Measurements from ENCODE around the gene ARL4C. TPM values are rescaled to one million over a fixed set of nuclear protein-coding genes. Genes with fewer than 3 reads are reported as not detected.

Gene ARL4C
- total and polyA plus RNA-seq, 5 donors, result 1.2 to 5.8 (median 3.5) TPM

GRCh38 chr2:234488913-234489451 is 7.9 kb downstream of the ARL4C start:
- ATAC-seq (peak in 1 of 2 donors; percentile 36), DNase-seq (no peak)
- Histone ChIP-seq H3K9me3 (ENCODE audit: control insufficient read depth, low read length) (no peaks in the 10 kb centered on the region), H3K27me3 (ENCODE audit: control insufficient read depth, insufficient read depth) (no peaks in the 10 kb centered on the region), H3K27ac (ENCODE audit: low read length) (no peak overlapping the region), H3K4me1 (ENCODE audit: control insufficient read depth, insufficient read depth, low read length) (no peaks in the 10 kb centered on the region), H3K4me3 (ENCODE audit: low read length) (no peak overlapping the region)
- WGBS, result 40% methylated on average over 8 of the region's 8 CpGs
- intact Hi-C loops (cut with DNase I), result no loop called here

GRCh38 chr2:234488486-234488885 is 8.4 kb downstream of the ARL4C start:
- H3K4me1 ChIP-seq (ENCODE audit: control insufficient read depth, insufficient read depth, low read length), result no peaks in the 10 kb centered on the region
- no peak overlapping the region for H3K27ac ChIP-seq (ENCODE audit: low read length)
- no peak for ATAC-seq
- intact Hi-C loops (cut with DNase I), result no loop called here
- 58% methylated on average over 1 of the region's 1 CpG for WGBS
- no peak for DNase-seq
- H3K27me3 ChIP-seq (ENCODE audit: control insufficient read depth, insufficient read depth), result no peaks in the 10 kb centered on the region
- H3K9me3 ChIP-seq (ENCODE audit: control insufficient read depth, low read length), result no peaks in the 10 kb centered on the region
- no peak overlapping the region for H3K4me3 ChIP-seq (ENCODE audit: low read length)

DNA sequence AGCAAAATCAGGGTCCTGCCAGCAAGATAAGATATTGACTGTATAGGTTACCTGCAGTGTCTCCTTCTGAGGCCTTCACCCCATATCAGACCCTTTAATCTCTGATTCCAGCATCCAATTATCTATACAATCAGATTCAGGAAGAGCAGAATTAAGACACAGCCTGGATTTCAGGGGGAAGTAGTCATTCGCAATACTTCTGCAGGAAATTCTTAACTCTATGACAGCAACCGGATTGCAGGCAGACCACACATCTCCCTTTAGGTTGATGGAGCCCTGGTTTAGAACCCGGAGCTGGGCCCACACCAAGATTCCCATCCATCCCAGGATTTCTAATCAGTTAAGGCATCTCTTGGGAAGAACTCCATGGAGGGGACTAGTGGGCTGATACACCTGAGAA is 9.5 kb downstream of the ARL4C start:
- Histone ChIP-seq H3K4me3 (ENCODE audit: low read length) (no peak overlapping the region), H3K4me1 (ENCODE audit: control insufficient read depth, insufficient read depth, low read length) (no peaks in the 10 kb centered on the region), H3K27me3 (ENCODE audit: control insufficient read depth, insufficient read depth) (no peaks in the 10 kb centered on the region), H3K27ac (ENCODE audit: low read length) (no peak overlapping the region), H3K9me3 (ENCODE audit: control insufficient read depth, low read length) (no peaks in the 10 kb centered on the region)
- ATAC-seq, result no peak
- intact Hi-C loops (cut with DNase I), result no loop called here
- 84% methylated on average over 3 of the region's 3 CpGs for WGBS
- DNase-seq, result no peak

- H3K27me3 ChIP-seq (ENCODE audit: control insufficient read depth, insufficient read depth), result no peaks in the 10 kb centered on the region
- H3K9me3 ChIP-seq (ENCODE audit: control insufficient read depth, low read length), result no peaks in the 10 kb centered on the region
- peak in 1 of 3 donors; percentile 56 for DNase-seq
- H3K4me1 ChIP-seq (ENCODE audit: control insufficient read depth, insufficient read depth, low read length), result no peaks in the 10 kb centered on the region
- WGBS, result 75% methylated on average over 9 of the region's 9 CpGs
- peak in 1 of 2 donors; percentile 24 for ATAC-seq
- H3K27ac ChIP-seq (ENCODE audit: low read length), result no peak overlapping the region
- intact Hi-C loops (cut with DNase I), result no loop called here
- H3K4me3 ChIP-seq (ENCODE audit: low read length), result no peak overlapping the region
Observed at GRCh38 chr2:234483568-234484251, 13.2 kb downstream of the ARL4C start.

DNA sequence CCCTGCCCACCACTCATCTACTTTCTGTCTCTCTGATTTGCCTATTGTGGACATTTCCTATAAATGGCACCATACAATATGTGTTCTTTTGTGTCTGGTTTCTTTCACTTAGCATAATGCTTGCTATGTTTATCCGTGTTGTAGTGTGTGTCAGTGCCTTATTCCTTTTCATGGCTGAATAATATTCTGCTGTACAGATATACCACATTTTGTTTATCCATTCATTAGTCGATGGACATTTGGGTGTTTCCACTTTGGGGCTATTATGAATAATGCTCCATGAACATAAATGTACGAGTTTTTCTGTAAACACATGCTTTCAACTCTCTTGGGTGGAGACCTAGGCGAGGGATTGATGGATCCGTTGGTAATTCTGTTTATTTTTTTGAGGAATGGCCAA is 15.6 kb downstream of the ARL4C start:
- ATAC-seq (no peak), DNase-seq (no peak)
- WGBS, result 90% methylated on average over 5 of the region's 5 CpGs
- intact Hi-C loops (cut with DNase I), result no loop called here
- H3K27ac ChIP-seq (ENCODE audit: low read length), result no peak overlapping the region
- H3K4me1 ChIP-seq (ENCODE audit: control insufficient read depth, insufficient read depth, low read length), result no peaks in the 10 kb centered on the region
- H3K9me3 ChIP-seq (ENCODE audit: control insufficient read depth, low read length), result no peaks in the 10 kb centered on the region
- H3K27me3 ChIP-seq (ENCODE audit: control insufficient read depth, insufficient read depth), result no peaks in the 10 kb centered on the region
- H3K4me3 ChIP-seq (ENCODE audit: low read length), result no peak overlapping the region

GRCh38 chr2:234480337-234480736 is 16.5 kb downstream of the ARL4C start:
- intact Hi-C loops (cut with DNase I), result no loop called here
- no peaks in the 10 kb centered on the region for H3K27me3 ChIP-seq (ENCODE audit: control insufficient read depth, insufficient read depth)
- 68% methylated on average over 3 of the region's 3 CpGs for WGBS
- no peak overlapping the region for H3K4me3 ChIP-seq (ENCODE audit: low read length)
- DNase-seq (no peak), ATAC-seq (no peak)
- no peaks in the 10 kb centered on the region for H3K9me3 ChIP-seq (ENCODE audit: control insufficient read depth, low read length)
- no peak overlapping the region for H3K27ac ChIP-seq (ENCODE audit: low read length)
- H3K4me1 ChIP-seq (ENCODE audit: control insufficient read depth, insufficient read depth, low read length), result no peaks in the 10 kb centered on the region

GRCh38 chr2:234479465-234479864 is 17.4 kb downstream of the ARL4C start:
- H3K27ac ChIP-seq (ENCODE audit: low read length), result no peak overlapping the region
- intact Hi-C loops (cut with DNase I), result no loop called here
- no peak overlapping the region for H3K4me3 ChIP-seq (ENCODE audit: low read length)
- H3K9me3 ChIP-seq (ENCODE audit: control insufficient read depth, low read length), result no peaks in the 10 kb centered on the region
- no peak for ATAC-seq
- DNase-seq, result no peak
- no peaks in the 10 kb centered on the region for H3K27me3 ChIP-seq (ENCODE audit: control insufficient read depth, insufficient read depth)
- 89% methylated on average over 9 of the region's 9 CpGs for WGBS
- no peaks in the 10 kb centered on the region for H3K4me1 ChIP-seq (ENCODE audit: control insufficient read depth, insufficient read depth, low read length)

GRCh38 chr2:234478121-234478858 is 18.6 kb downstream of the ARL4C start:
- H3K4me1 ChIP-seq (ENCODE audit: control insufficient read depth, insufficient read depth, low read length), result no peaks in the 10 kb centered on the region
- no peaks in the 10 kb centered on the region for H3K27me3 ChIP-seq (ENCODE audit: control insufficient read depth, insufficient read depth)
- DNase-seq, result no peak
- H3K27ac ChIP-seq (ENCODE audit: low read length), result no peak overlapping the region
- intact Hi-C loops (cut with DNase I), result no loop called here
- H3K9me3 ChIP-seq (ENCODE audit: control insufficient read depth, low read length), result no peaks in the 10 kb centered on the region
- ATAC-seq, result no peak
- WGBS, result 82% methylated on average over 4 of the region's 4 CpGs
- H3K4me3 ChIP-seq (ENCODE audit: low read length), result no peak overlapping the region

- H3K27me3 ChIP-seq (ENCODE audit: control insufficient read depth, insufficient read depth), result no peaks in the 10 kb centered on the region
- H3K27ac ChIP-seq (ENCODE audit: low read length), result no peak overlapping the region
- H3K4me1 ChIP-seq (ENCODE audit: control insufficient read depth, insufficient read depth, low read length), result no peaks in the 10 kb centered on the region
- intact Hi-C loops (cut with DNase I), result no loop called here
- DNase-seq (no peak), ATAC-seq (no peak)
- no peak overlapping the region for H3K4me3 ChIP-seq (ENCODE audit: low read length)
- H3K9me3 ChIP-seq (ENCODE audit: control insufficient read depth, low read length), result no peaks in the 10 kb centered on the region
- 76% methylated on average over 7 of the region's 7 CpGs for WGBS
Observed at GRCh38 chr2:234476766-234477165, 20.1 kb downstream of the ARL4C start.

DNA sequence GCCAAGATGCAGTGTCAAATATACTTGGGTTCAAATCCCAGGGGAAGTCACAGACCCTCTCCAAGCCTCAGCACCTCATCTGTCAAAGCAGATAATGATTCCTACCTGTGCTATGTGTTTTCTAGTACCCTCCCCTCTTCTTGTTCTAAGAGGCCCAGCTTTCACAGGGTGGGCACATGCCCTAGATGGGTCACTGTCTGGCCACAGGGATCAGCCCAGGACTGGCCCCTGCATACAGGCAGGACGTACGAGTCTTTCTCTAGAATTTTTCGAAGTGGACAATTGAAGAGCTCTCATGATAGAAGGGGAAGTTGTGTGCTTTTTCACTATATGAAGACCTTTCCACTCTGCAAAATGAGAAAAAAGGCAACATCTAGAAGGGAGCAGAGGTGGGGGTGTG is 22.2 kb downstream of the ARL4C start:
- DNase-seq (no peak), ATAC-seq (no peak)
- Histone ChIP-seq H3K27me3 (ENCODE audit: control insufficient read depth, insufficient read depth) (no peaks in the 10 kb centered on the region), H3K4me1 (ENCODE audit: control insufficient read depth, insufficient read depth, low read length) (no peaks in the 10 kb centered on the region), H3K27ac (ENCODE audit: low read length) (no peak overlapping the region), H3K9me3 (ENCODE audit: control insufficient read depth, low read length) (no peaks in the 10 kb centered on the region), H3K4me3 (ENCODE audit: low read length) (no peak overlapping the region)
- intact Hi-C loops (cut with DNase I), result no loop called here
- WGBS, result 95% methylated on average over 3 of the region's 3 CpGs

- Histone ChIP-seq H3K27ac (ENCODE audit: low read length) (no peak overlapping the region), H3K27me3 (ENCODE audit: control insufficient read depth, insufficient read depth) (no peaks in the 10 kb centered on the region), H3K9me3 (ENCODE audit: control insufficient read depth, low read length) (no peaks in the 10 kb centered on the region), H3K4me3 (ENCODE audit: low read length) (no peak overlapping the region), H3K4me1 (ENCODE audit: control insufficient read depth, insufficient read depth, low read length) (no peaks in the 10 kb centered on the region)
- no peak for ATAC-seq
- DNase-seq, result no peak
- intact Hi-C loops (cut with DNase I), result no loop called here
Observed at GRCh38 chr2:234472155-234472554, 24.7 kb downstream of the ARL4C start.
